K562 (cell line): Measurements from ENCODE around the gene RSPRY1. TPM values are rescaled to one million over a fixed set of nuclear protein-coding genes. Genes with fewer than 3 reads are reported as not detected.

Experiments
- ATAC-seq: fragments of 200-7000 bp; cut with Tn5 transposase; 3 replicates; pipeline ENCODE4 v1.9.1; 2020; ENCODE audit warnings: moderate library complexity
- BruUV-seq: library from RNA; stranded (reverse); fragments of 400-500 nt; replicated peaks from 2 replicates; lab custom pipeline; 2021; lab: Mats Ljungman, UMichigan
- CTCF ChIA-PET: fragments of 300-600 bp; formaldehyde crosslinking; extraction: SDS; loops from one replicate; lab custom pipeline; 2021; ENCODE audit warnings: low intra/inter-chr PET ratio; lab: Yijun Ruan, JAX
- POLR2A ChIA-PET: fragments of 300-600, 350-650 bp; sonication (Branson Sonifier 250); formaldehyde crosslinking; extraction: SDS; loops from one replicate; lab custom pipeline; 2021; ENCODE audit warnings: antibody characterized with exemption, inconsistent platforms; lab: Yijun Ruan, JAX
- DNase-seq, 4 experiments: peaks; one replicate each; pipeline versions ENCODE4 v3.0.0 to v3.0.0-alpha.2; 2011 to 2018; ENCODE audit warnings: low spot score in 3 of 4, mixed read lengths in 3 of 4; ENCODE audit errors: extremely low read depth in 1 of 4
- FAIRE-seq: peaks from 2 replicates; lab custom pipeline; 2011; peaks lifted over from hg19 to GRCh38; lab: Jason Lieb, UNC
- H2AFZ ChIP-seq: 2 replicates; pipeline ENCODE4 v1.6.0; 2011; ENCODE audit warnings: low read depth, low read length, control low read depth, inconsistent platforms
- H3K27ac ChIP-seq: fragments of 200-600 bp; 3 replicates; pipeline ENCODE4 v1.8.0; 2011; ENCODE audit warnings: low read depth, mild to moderate bottlenecking, control low read depth, inconsistent platforms, low read length, moderate library complexity, mixed read lengths; ENCODE audit errors: extremely low read depth
- H3K27me3 ChIP-seq, 2 experiments: fragments of 300-600 bp in 1 of 2; 2 replicates in 1 of 2; 3 replicates in 1 of 2; pipeline versions ENCODE4 v1.6.0 to v1.8.0; 2011; ENCODE audit warnings: inconsistent platforms in 2 of 2, low read length in 2 of 2, mild to moderate bottlenecking in 1 of 2, mixed read lengths in 1 of 2, moderate library complexity in 1 of 2; ENCODE audit not compliant: control insufficient read depth in 2 of 2, insufficient read depth in 2 of 2
- H3K36me3 ChIP-seq: fragments of 300-600 bp; 3 replicates; pipeline ENCODE4 v1.8.0; 2011; ENCODE audit warnings: mild to moderate bottlenecking, low read length, inconsistent platforms; ENCODE audit not compliant: control insufficient read depth, insufficient read depth
- H3K4me1 ChIP-seq, 2 experiments: fragments of 200-600 bp in 1 of 2; replicated peaks in 1 of 2; 2 replicates in 1 of 2; 3 replicates in 1 of 2; pipeline versions ENCODE4 v1.5.1 to v1.8.0; 2011; ENCODE audit warnings: inconsistent platforms in 2 of 2, low read length in 2 of 2, mild to moderate bottlenecking in 1 of 2, mixed read lengths in 1 of 2, moderate library complexity in 1 of 2; ENCODE audit not compliant: control insufficient read depth in 2 of 2, insufficient read depth in 2 of 2
- H3K4me2 ChIP-seq: 2 replicates; pipeline ENCODE4 v1.6.1; 2011; ENCODE audit warnings: low read length, control low read depth, inconsistent platforms, mixed read lengths; ENCODE audit not compliant: insufficient read depth
- H3K4me3 ChIP-seq: fragments of 200-600 bp; sonication (generic), shearing (Covaris generic); 2 replicates; pipeline ENCODE4 v1.5.1; 2016; ENCODE audit warnings: control low read depth, inconsistent platforms
- H3K79me2 ChIP-seq: fragments of 200-600 bp; 3 replicates; pipeline ENCODE4 v1.8.0; 2011; ENCODE audit warnings: low read length, inconsistent platforms; ENCODE audit not compliant: control insufficient read depth, insufficient read depth
- H3K9ac ChIP-seq, 2 experiments: 2 replicates each; pipeline versions ENCODE4 v1.6.0 to v1.6.1; 2011; ENCODE audit warnings: low read depth in 2 of 2, low read length in 2 of 2, control low read depth in 1 of 2, inconsistent platforms in 1 of 2, mild to moderate bottlenecking in 1 of 2, mixed read lengths in 1 of 2; ENCODE audit not compliant: insufficient read depth in 1 of 2
- H3K9me1 ChIP-seq: one replicate; pipeline ENCODE4 v1.6.0; 2011; ENCODE audit warnings: inconsistent platforms, mild to moderate bottlenecking, low read length, moderate library complexity; ENCODE audit not compliant: control insufficient read depth, insufficient read depth
- H3K9me3 ChIP-seq: replicated peaks from 2 replicates; pipeline ENCODE4 v1.5.1; 2011; ENCODE audit warnings: low read depth, low read length, inconsistent platforms; ENCODE audit not compliant: control insufficient read depth, insufficient read depth
- H4K20me1 ChIP-seq: replicated peaks from 2 replicates; pipeline ENCODE4 v1.6.1; 2011; ENCODE audit warnings: low read length, inconsistent platforms, mixed read lengths; ENCODE audit not compliant: control insufficient read depth, insufficient read depth
- ASH1L ChIP-seq: fragments of 450-650 bp; IDR thresholded peaks from 2 replicates; pipeline ENCODE4 v1.6.1; 2018; ENCODE audit warnings: borderline replicate concordance, mild to moderate bottlenecking, low read depth; ENCODE audit not compliant: partially characterized antibody
- ATF4 ChIP-seq: fragments of 450-650 bp; formaldehyde crosslinking; IDR thresholded peaks from 2 replicates; pipeline ENCODE4 v1.4.0; 2022; ENCODE audit warnings: mild to moderate bottlenecking, moderate library complexity
- CBX1 ChIP-seq: sonication (generic); IDR thresholded peaks from 2 replicates; pipeline ENCODE4 v1.6.1; 2016; ENCODE audit warnings: antibody characterized with exemption, low read depth, mild to moderate bottlenecking
- FOXJ2 ChIP-seq: fragments of 200-800 bp; sonication (Bioruptor generic); IDR thresholded peaks from 2 replicates; pipeline ENCODE4 v1.6.1; 2016; ENCODE audit warnings: missing genetic modification characterization, missing compliant biosample characterization
- GTF2A2 ChIP-seq: IDR thresholded peaks from 2 replicates; pipeline ENCODE4 v1.6.1; 2016; ENCODE audit warnings: mild to moderate bottlenecking, missing genetic modification characterization, missing compliant biosample characterization
- KDM1A ChIP-seq, 2 experiments: fragments of 450-650 bp; IDR thresholded peaks; 2 replicates each; pipeline ENCODE4 v1.6.1; 2016; ENCODE audit warnings: mild to moderate bottlenecking in 2 of 2
- NR2C1 ChIP-seq, 2 experiments: fragments of 450-650 bp; IDR thresholded peaks; 2 replicates each; pipeline ENCODE4 v1.6.1; 2017; ENCODE audit warnings: mild to moderate bottlenecking in 2 of 2, antibody characterized with exemption in 1 of 2, inconsistent platforms in 1 of 2, missing compliant biosample characterization in 1 of 2, missing genetic modification characterization in 1 of 2
- NR2C2 ChIP-seq, 2 experiments: fragments of 200-800 bp in 1 of 2; sonication (Bioruptor generic) in 1 of 2; sonication (generic) in 1 of 2; formaldehyde crosslinking in 1 of 2; IDR thresholded peaks; 2 replicates each; pipeline versions ENCODE4 v1.6.1 to v1.8.0; 2016 to 2022; ENCODE audit warnings: mild to moderate bottlenecking in 1 of 2, missing compliant biosample characterization in 1 of 2, missing genetic modification characterization in 1 of 2, missing genetic modification reagents in 1 of 2
- RFX1 ChIP-seq: fragments of 450-650 bp; IDR thresholded peaks from 2 replicates; pipeline ENCODE4 v1.6.1; 2016; ENCODE audit warnings: mild to moderate bottlenecking, moderate library complexity
- ZC3H4 ChIP-seq: sonication (generic); formaldehyde crosslinking; IDR thresholded peaks from 2 replicates; pipeline ENCODE4 v1.9.0; 2021; ENCODE audit warnings: missing genetic modification reagents, borderline replicate concordance
- ZC3H8 ChIP-seq: fragments of 450-650 bp; IDR thresholded peaks from 2 replicates; pipeline ENCODE4 v1.6.1; 2017
- WGBS: fragments of 100-300 bp; shearing (Covaris generic); methylation state at CpG from one replicate; pipeline ENCODE4 v1.1.6; 2016; ENCODE audit warnings: low coverage, mixed read lengths; ENCODE audit not compliant: insufficient coverage; ENCODE audit errors: missing lambda C conversion rate; 5-methylcytosine and 5-hydroxymethylcytosine counted together
- in situ Hi-C: fragments of 300-500 bp; cut with MboI; formaldehyde crosslinking; loops from 4 replicates; pipeline ENCODE4 v1.15.0; 2018; ENCODE audit warnings: inconsistent platforms, mixed read lengths
- intact Hi-C: fragments of 100-400 bp; cut with micrococcal nuclease; formaldehyde crosslinking; loops from 2 replicates; pipeline ENCODE4 v1.14.2; 2022
- polyA plus RNA-seq, 8 experiments: library from polyadenylated mRNA; depleted of rRNA in 4 of 8; stranded (reverse) in 5 of 8; unstranded in 3 of 8; fragments of >200 nt; fragmentation: Nextera tagmentation in 2 of 8; fragmentation: Illumina TruSeq in 1 of 8; extraction: Ambion mirVana in 2 of 8; extraction: Trizol in 1 of 8; gene quantifications; 2 replicates each; pipeline versions ENCODE4 v1.2.1 to v1.2.3, GENCODE V29; 2011 to 2014; ENCODE audit warnings: inconsistent platforms in 1 of 8, missing spikeins in 1 of 8
- total RNA-seq, 7 experiments: library from RNA; depleted of rRNA in 6 of 7; stranded (reverse); fragments of >200 nt in 6 of 7; fragmentation: Illumina TruSeq in 2 of 7; extraction: Trizol in 2 of 7; gene quantifications; 2 replicates each; pipeline versions ENCODE4 v1.2.1 to v1.2.3, GENCODE V29; 2011 to 2021; ENCODE audit warnings: low replicate concordance in 1 of 7
- TF ChIP-seq, protein P1 (sequence below): fragments of 200-800 bp; sonication (Bioruptor generic); IDR thresholded peaks from 2 replicates; pipeline ENCODE4 v1.6.1; 2017; ENCODE audit warnings: missing genetic modification characterization, missing compliant biosample characterization

The RSPRY1 gene
- total and polyA plus RNA-seq, 9 of the 15 experiments (the other 6 are each of a cell fraction or from before 2014, with no cell fraction given), result 10.2 to 27.8 (median 20.8) TPM

- ChIA-PET POLR2A (interaction anchor here (0.6 kb wide), 1 partner anchor 126 kb away, joined by 3 read pairs; no protein-coding TSS in a partner anchor), CTCF (no interaction called here)
- Histone ChIP-seq H3K4me3 (no peak overlapping the region), H4K20me1 (no peaks in the 10 kb centered on the region), H3K79me2 (no peaks in the 10 kb centered on the region), H3K4me2 (no peak overlapping the region), H3K4me1 (peaks cover 18 to 23% of the 10 kb centered on the region in 2 experiments; a peak in 4 of 5 replicates), H3K9me3 (no peaks in the 10 kb centered on the region), H3K36me3 (no peaks in the 10 kb centered on the region), H3K9me1 (no peaks in the 10 kb centered on the region), H3K27me3 (no peaks in the 10 kb centered on the region), H3K27ac (no peak overlapping the region), H2AFZ (no peak overlapping the region), H3K9ac (no peak overlapping the region)
- FAIRE-seq, result no peak
- DNase-seq, result peak in 1 of 4 experiments; percentile 10
- in situ Hi-C loops (no loop called here), intact Hi-C loops (no loop called here)
- ATAC-seq, result no peak
- 8% methylated on average over 1 of the region's 1 CpG for WGBS
- no TSS peak for BruUV-seq
- TF ChIP-seq NR2C1 (IDR thresholded peaks at IDR 0.05) (peak; percentile 49; the same call in 1 of the 2 replicates), NR2C1 (tag; IDR thresholded peaks at IDR 0.05) (peak; percentile 46; the same call in 1 of the 2 replicates), FOXJ2 (peak; percentile 98), GTF2A2 (tag) (no peak), ZC3H4 (CRISPR knock-in tag) (no peak), ZC3H8 (no peak), CBX1 (no peak), RFX1 (peak; percentile 62), ASH1L (no peak), KDM1A (IDR thresholded peaks at IDR 0.05) (0 out of 4 replicates have a peak, but pooled peaks of 1 of the 2 experiments have one; percentile 15), ATF4 (CRISPR knock-in tag) (no peak), NR2C2 (CRISPR knock-in tag; IDR thresholded peaks at IDR 0.05) (0 out of 2 replicates have a peak, but pooled peaks have one; percentile 27), NR2C2 (tag; IDR thresholded peaks at IDR 0.05) (peak; percentile 67)
- TF ChIP-seq, protein P1, sequence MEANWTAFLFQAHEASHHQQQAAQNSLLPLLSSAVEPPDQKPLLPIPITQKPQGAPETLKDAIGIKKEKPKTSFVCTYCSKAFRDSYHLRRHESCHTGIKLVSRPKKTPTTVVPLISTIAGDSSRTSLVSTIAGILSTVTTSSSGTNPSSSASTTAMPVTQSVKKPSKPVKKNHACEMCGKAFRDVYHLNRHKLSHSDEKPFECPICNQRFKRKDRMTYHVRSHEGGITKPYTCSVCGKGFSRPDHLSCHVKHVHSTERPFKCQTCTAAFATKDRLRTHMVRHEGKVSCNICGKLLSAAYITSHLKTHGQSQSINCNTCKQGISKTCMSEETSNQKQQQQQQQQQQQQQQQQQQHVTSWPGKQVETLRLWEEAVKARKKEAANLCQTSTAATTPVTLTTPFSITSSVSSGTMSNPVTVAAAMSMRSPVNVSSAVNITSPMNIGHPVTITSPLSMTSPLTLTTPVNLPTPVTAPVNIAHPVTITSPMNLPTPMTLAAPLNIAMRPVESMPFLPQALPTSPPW (CRISPR knock-in tag), result peak; percentile 47; the same call in 1 of the 2 replicates
Observed at GRCh38 chr16:57273359-57273758, 87.2 kb downstream of the RSPRY1 start.
